Tibial nerve (tissue), 3 donors: ENCODE results near the gene RTL10.

Experiments
- CTCF ChIP-seq, 5 experiments: fragments of 200-600 bp in 3 of 5; fragments of 450-650 bp in 2 of 5; sonication (generic) in 3 of 5; IDR thresholded peaks; one replicate each; pipeline ENCODE4 v1.5.1; 2016 to 2019; ENCODE audit warnings: antibody characterized with exemption in 5 of 5, mild to moderate bottlenecking in 3 of 5, moderate library complexity in 2 of 5
- POLR2A ChIP-seq, 2 donors: fragments of 450-650 bp; IDR thresholded peaks; one replicate each; pipeline ENCODE4 v1.6.1; 2017; ENCODE audit warnings: antibody characterized with exemption in 2 of 2, mild to moderate bottlenecking in 2 of 2, moderate library complexity in 2 of 2

GRCh38 chr22:19904174-19904856 lies 49.6 kb upstream of the RTL10 start:
- TF ChIP-seq CTCF (IDR thresholded peaks at IDR 0.05) (no peak), POLR2A (IDR thresholded peaks at IDR 0.05) (no peak)
